Measurements from ENCODE around the gene RAD51B.

DNA sequence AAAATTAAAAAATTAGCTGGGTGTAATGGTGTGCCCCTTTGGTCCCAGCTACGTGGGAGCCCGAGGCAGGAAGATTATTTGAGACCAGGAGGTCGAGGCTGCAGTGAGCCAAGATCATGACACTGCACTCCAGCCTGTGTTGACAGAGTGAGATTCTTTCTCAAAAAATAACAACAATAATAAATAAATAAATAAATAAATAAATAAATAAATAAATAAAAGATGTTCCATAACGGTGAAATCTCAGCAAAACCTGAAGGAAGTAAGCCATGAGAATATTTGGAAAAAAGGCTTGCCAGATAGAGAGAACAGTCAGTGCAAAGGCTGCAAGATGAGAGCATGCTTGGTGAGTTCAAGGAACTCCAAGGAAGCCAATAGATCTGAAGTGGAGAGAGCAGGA lies 176.7 kb downstream of the RAD51B start:
- no peak for TF ChIP-seq YY1 (IDR thresholded peaks at IDR 0.05; ENCODE audit: insufficient read depth, insufficient read length)
- TF ChIP-seq SUZ12 (IDR thresholded peaks at IDR 0.05; ENCODE audit: extremely low read depth, insufficient read depth, insufficient read length), result no peak
